Type B pancreatic cell (in vitro differentiated cells): ENCODE data around the gene MAG. TPM values are rescaled to one million over a fixed set of nuclear protein-coding genes. Genes with fewer than 3 reads are reported as not detected.

Experiments
- DNase-seq: peaks from one replicate; pipeline ENCODE4 v3.0.0; 2021; ENCODE audit warnings: mixed read lengths; ENCODE audit not compliant: unreplicated experiment; ENCODE audit errors: extremely low spot score
- H3K27ac Mint-ChIP-seq: 2 replicates; pipeline ENCODE4 v1.8.0; 2021; ENCODE audit warnings: mild to moderate bottlenecking, mixed read lengths
- H3K27me3 Mint-ChIP-seq: 2 replicates; pipeline ENCODE4 v1.8.0; 2021; ENCODE audit warnings: mixed read lengths
- H3K36me3 Mint-ChIP-seq: 2 replicates; pipeline ENCODE4 v1.8.0; 2021; ENCODE audit warnings: mixed read lengths
- H3K4me1 Mint-ChIP-seq: one replicate; pipeline ENCODE4 v1.8.0; 2021; ENCODE audit warnings: mixed read lengths; ENCODE audit not compliant: unreplicated experiment
- H3K4me3 Mint-ChIP-seq: 2 replicates; pipeline ENCODE4 v1.8.0; 2021; ENCODE audit warnings: mild to moderate bottlenecking, mixed read lengths
- H3K9me3 Mint-ChIP-seq: 2 replicates; pipeline ENCODE4 v1.8.0; 2021; ENCODE audit warnings: mixed read lengths
- CTCF ChIP-seq: fragments of 200-600 bp; sonication (generic); conservative IDR thresholded peaks from 2 replicates; pipeline ENCODE4 v1.5.0; 2021; ENCODE audit warnings: antibody characterized with exemption, mild to moderate bottlenecking
- long read RNA-seq: library from polyadenylated mRNA; unstranded; transcript quantifications from one replicate; pipeline ENCODE4 v2.0.0, GENCODE V29; 2020
- total RNA-seq: library from RNA; stranded (reverse); gene quantifications from 2 replicates; pipeline ENCODE4 v1.2.1, GENCODE V29; 2021; ENCODE audit warnings: low replicate concordance

The MAG gene
- 2.1 TPM in 1 of 2 replicates, not detected in the other for total RNA-seq
- long read RNA-seq, result 0 reads

GRCh38 chr19:35291916-35292315 lies at the start of gene MAG:
MAG (plus strand) TSS chr19:35292161; CDS start chr19:35295409, 3,248 bp downstream.
- Mint-ChIP-seq H3K9me3 (no peaks in the 10 kb centered on the region), H3K4me3 (no peak within 1 kb of the TSS), H3K36me3 (no peaks in the 10 kb centered on the region), H3K4me1 (no peaks in the 10 kb centered on the region), H3K27ac (peak within 1 kb of the TSS; percentile 48), H3K27me3 (peaks cover 10% of the 10 kb centered on the region)
- DNase-seq, result no peak
- TF ChIP-seq CTCF, result no peak

- Mint-ChIP-seq H3K27me3 (peaks cover 65% of the 10 kb centered on the region), H3K4me3 (peak overlapping the region; percentile 61), H3K9me3 (no peaks in the 10 kb centered on the region), H3K4me1 (peaks cover 13% of the 10 kb centered on the region), H3K27ac (peak overlapping the region; percentile 98), H3K36me3 (no peaks in the 10 kb centered on the region)
- TF ChIP-seq CTCF, result no peak
- no peak for DNase-seq
Observed at GRCh38 chr19:35246466-35247092, 45.4 kb upstream of the MAG start.

- no peaks in the 10 kb centered on the region for H3K9me3 Mint-ChIP-seq
- peak overlapping the region; percentile 97 for H3K4me3 Mint-ChIP-seq
Observed at GRCh38 chr19:35247526-35248309, 44.2 kb upstream of the MAG start.

GRCh38 chr19:35248310-35249145 lies 43.4 kb upstream of the MAG start, which contains the start of gene LSR:
LSR (plus strand) TSS chr19:35249002; CDS start chr19:35249023, 21 bp downstream.
- Mint-ChIP-seq H3K27ac (peak within 1 kb of the TSS; percentile 98), H3K36me3 (no peaks in the 10 kb centered on the region), H3K4me3 (peak within 1 kb of the TSS; percentile 97), H3K4me1 (peaks cover 13% of the 10 kb centered on the region), H3K27me3 (peaks cover 58% of the 10 kb centered on the region), H3K9me3 (no peaks in the 10 kb centered on the region)
- DNase-seq, result peak; percentile 88
- TF ChIP-seq CTCF, result no peak

More at GRCh38 chr19:35247526-35248309, 44.2 kb upstream of the MAG start:
- TF ChIP-seq CTCF, result peak; percentile 59
- Mint-ChIP-seq H3K4me1 (peaks cover 13% of the 10 kb centered on the region), H3K27ac (peak overlapping the region; percentile 98), H3K36me3 (no peaks in the 10 kb centered on the region), H3K27me3 (peaks cover 65% of the 10 kb centered on the region)
- peak; percentile 88 for DNase-seq

- peak overlapping the region; percentile 98 for H3K27ac Mint-ChIP-seq
- TF ChIP-seq CTCF, result no peak
- H3K27me3 Mint-ChIP-seq, result peaks cover 55% of the 10 kb centered on the region
- H3K36me3 Mint-ChIP-seq, result no peaks in the 10 kb centered on the region
- H3K4me3 Mint-ChIP-seq, result peak overlapping the region; percentile 97
- H3K4me1 Mint-ChIP-seq, result peaks cover 13% of the 10 kb centered on the region
- H3K9me3 Mint-ChIP-seq, result no peaks in the 10 kb centered on the region
- DNase-seq, result peak; percentile 64
Observed at GRCh38 chr19:35249146-35249847, 42.7 kb upstream of the MAG start.
